A673 (cell line): ENCODE measurements around the gene SBF2. TPM values are rescaled to one million over a fixed set of nuclear protein-coding genes. Genes with fewer than 3 reads are reported as not detected.

Experiments used
- BruUV-seq: library from RNA; stranded (reverse); fragments of 400-500 nt; replicated peaks from 2 replicates; lab custom pipeline; 2021; lab: Mats Ljungman, UMichigan
- CTCF ChIA-PET: fragments of 300-600 bp; sonication (Branson Sonifier 250); formaldehyde crosslinking; loops from one replicate; lab custom pipeline; 2022; ENCODE audit warnings: antibody characterized with exemption; lab: Charles Lee
- POLR2A ChIA-PET: fragments of 300-600 bp; sonication (Branson Sonifier 250); formaldehyde crosslinking; loops from one replicate; lab custom pipeline; 2022; ENCODE audit warnings: antibody characterized with exemption; ENCODE audit not compliant: low non-redundant PET; lab: Charles Lee
- DNase-seq: peaks from one replicate; pipeline ENCODE4 v3.0.0-alpha.2; 2015; ENCODE audit warnings: low spot score
- H3K27ac ChIP-seq: fragments of 200-600 bp; sonication (generic); 2 replicates; pipeline ENCODE4 v1.5.1; 2016; ENCODE audit warnings: mixed run types, low read depth, mild to moderate bottlenecking, mixed read lengths, antibody characterized with exemption, low read length; ENCODE audit not compliant: poor library complexity, severe bottlenecking
- H3K27me3 ChIP-seq: fragments of 200-600 bp; sonication (generic); replicated peaks from 2 replicates; pipeline ENCODE4 v1.6.1; 2017; ENCODE audit warnings: mixed run types, low read depth, mild to moderate bottlenecking, mixed read lengths, antibody characterized with exemption, low read length; ENCODE audit not compliant: insufficient read depth, poor library complexity
- H3K36me3 ChIP-seq: fragments of 200-600 bp; sonication (generic); 2 replicates; pipeline ENCODE4 v1.6.1; 2016; ENCODE audit warnings: mixed run types, mild to moderate bottlenecking, mixed read lengths, antibody characterized with exemption, low read length; ENCODE audit not compliant: insufficient read depth, poor library complexity, severe bottlenecking
- H3K4me1 ChIP-seq: fragments of 200-600 bp; sonication (generic); 2 replicates; pipeline ENCODE4 v1.6.1; 2017; ENCODE audit warnings: mixed run types, mild to moderate bottlenecking, mixed read lengths, antibody characterized with exemption, low read length; ENCODE audit not compliant: insufficient read depth, poor library complexity, severe bottlenecking
- H3K4me3 ChIP-seq: fragments of 200-600 bp; sonication (generic); 2 replicates; pipeline ENCODE4 v1.5.1; 2016; ENCODE audit warnings: low read depth, mixed run types, mild to moderate bottlenecking, mixed read lengths, low read length; ENCODE audit not compliant: poor library complexity, severe bottlenecking
- H3K9me3 ChIP-seq: fragments of 200-600 bp; sonication (generic); 2 replicates; pipeline ENCODE4 v1.6.1; 2016; ENCODE audit warnings: mixed run types, low read depth, mild to moderate bottlenecking, mixed read lengths, antibody characterized with exemption, low read length; ENCODE audit not compliant: poor library complexity, severe bottlenecking
- EZH2 ChIP-seq: fragments of 200-600 bp; sonication (generic); IDR thresholded peaks from 2 replicates; pipeline ENCODE4 v1.6.1; 2017; ENCODE audit warnings: borderline replicate concordance, low read depth, mild to moderate bottlenecking, mixed read lengths, antibody characterized with exemption, low read length; ENCODE audit not compliant: poor library complexity, severe bottlenecking
- intact Hi-C: fragments of 100-400 bp; cut with micrococcal nuclease; formaldehyde crosslinking; loops from one replicate; pipeline ENCODE4 v1.10.0; 2022; ENCODE audit not compliant: unreplicated experiment
- total RNA-seq: library from RNA; stranded (reverse); gene quantifications from 2 replicates; pipeline ENCODE4 v1.2.3, GENCODE V29; 2021
- TF ChIP-seq, protein P1 (sequence below): fragments of 300-800, 200-600 bp; sonication (generic); conservative IDR thresholded peaks from 2 replicates; pipeline ENCODE4 v1.5.1; 2017; ENCODE audit warnings: low read depth, mild to moderate bottlenecking, antibody characterized with exemption, low read length, moderate library complexity, mixed read lengths

SBF2 gene
- total RNA-seq, 1 experiment from 2014 or later = 31.8 TPM

DNA sequence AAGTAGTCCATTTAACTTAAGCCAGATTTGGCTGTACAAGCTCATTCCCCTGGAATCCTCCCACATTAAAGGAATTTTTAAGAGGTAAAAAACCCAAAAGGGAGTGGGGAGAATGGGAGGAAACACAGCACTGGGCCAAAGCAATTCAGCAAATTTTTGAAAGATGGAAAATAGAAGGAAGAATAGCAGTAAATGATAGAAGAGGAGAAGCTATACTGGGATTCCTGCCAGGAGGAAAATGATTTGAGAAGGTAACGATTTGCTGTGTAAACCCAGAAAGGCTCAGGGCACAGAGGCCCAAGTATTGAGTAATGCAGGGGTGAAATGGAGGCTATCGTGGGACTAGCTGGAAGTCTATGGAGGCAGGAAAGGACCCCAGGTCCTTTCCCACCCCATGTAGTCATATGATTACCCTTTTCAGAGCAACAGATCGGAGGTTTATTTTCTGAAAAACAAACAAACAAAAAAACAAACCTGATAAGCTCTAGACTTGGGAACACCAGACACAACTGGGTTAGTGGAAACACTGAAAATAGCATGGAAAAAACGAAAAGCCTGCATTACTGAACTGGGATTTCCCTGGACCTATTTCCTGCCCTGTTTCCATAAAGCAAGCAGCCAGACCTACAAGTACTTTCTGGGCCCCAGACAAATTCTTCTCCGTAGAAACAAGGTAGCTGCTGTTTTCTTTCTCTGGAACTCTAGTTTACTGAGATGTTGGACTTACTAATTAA lies 490.2 kb downstream of the SBF2 start:
- no peak overlapping the region for H3K4me3 ChIP-seq
- BruUV-seq = no TSS peak
- peaks cover 23% of the 10 kb centered on the region for H3K4me1 ChIP-seq
- no peaks in the 10 kb centered on the region for H3K27me3 ChIP-seq
- TF ChIP-seq, protein P1, sequence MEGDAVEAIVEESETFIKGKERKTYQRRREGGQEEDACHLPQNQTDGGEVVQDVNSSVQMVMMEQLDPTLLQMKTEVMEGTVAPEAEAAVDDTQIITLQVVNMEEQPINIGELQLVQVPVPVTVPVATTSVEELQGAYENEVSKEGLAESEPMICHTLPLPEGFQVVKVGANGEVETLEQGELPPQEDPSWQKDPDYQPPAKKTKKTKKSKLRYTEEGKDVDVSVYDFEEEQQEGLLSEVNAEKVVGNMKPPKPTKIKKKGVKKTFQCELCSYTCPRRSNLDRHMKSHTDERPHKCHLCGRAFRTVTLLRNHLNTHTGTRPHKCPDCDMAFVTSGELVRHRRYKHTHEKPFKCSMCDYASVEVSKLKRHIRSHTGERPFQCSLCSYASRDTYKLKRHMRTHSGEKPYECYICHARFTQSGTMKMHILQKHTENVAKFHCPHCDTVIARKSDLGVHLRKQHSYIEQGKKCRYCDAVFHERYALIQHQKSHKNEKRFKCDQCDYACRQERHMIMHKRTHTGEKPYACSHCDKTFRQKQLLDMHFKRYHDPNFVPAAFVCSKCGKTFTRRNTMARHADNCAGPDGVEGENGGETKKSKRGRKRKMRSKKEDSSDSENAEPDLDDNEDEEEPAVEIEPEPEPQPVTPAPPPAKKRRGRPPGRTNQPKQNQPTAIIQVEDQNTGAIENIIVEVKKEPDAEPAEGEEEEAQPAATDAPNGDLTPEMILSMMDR = no peak
- TF ChIP-seq EZH2 = no peak
- no peak for DNase-seq
- CTCF ChIA-PET = no interaction called here
- H3K36me3 ChIP-seq = no peaks in the 10 kb centered on the region
- H3K9me3 ChIP-seq = no peaks in the 10 kb centered on the region
- intact Hi-C loops = no loop called here
- POLR2A ChIA-PET = no interaction called here
- H3K27ac ChIP-seq = peak overlapping the region; percentile 89

GRCh38 chr11:9802291-9802861 lies 491.6 kb downstream of the SBF2 start:
- intact Hi-C loops = no loop called here
- POLR2A ChIA-PET = no interaction called here
- DNase-seq = peak; percentile 20
- Histone ChIP-seq H3K4me3 (no peak overlapping the region), H3K36me3 (no peaks in the 10 kb centered on the region), H3K27ac (peak overlapping the region; percentile 89), H3K27me3 (no peaks in the 10 kb centered on the region), H3K9me3 (no peaks in the 10 kb centered on the region), H3K4me1 (peaks cover 23% of the 10 kb centered on the region)
- BruUV-seq = no TSS peak
- TF ChIP-seq, protein P1 = no peak
- no peak for TF ChIP-seq EZH2
- CTCF ChIA-PET = no interaction called here

DNA sequence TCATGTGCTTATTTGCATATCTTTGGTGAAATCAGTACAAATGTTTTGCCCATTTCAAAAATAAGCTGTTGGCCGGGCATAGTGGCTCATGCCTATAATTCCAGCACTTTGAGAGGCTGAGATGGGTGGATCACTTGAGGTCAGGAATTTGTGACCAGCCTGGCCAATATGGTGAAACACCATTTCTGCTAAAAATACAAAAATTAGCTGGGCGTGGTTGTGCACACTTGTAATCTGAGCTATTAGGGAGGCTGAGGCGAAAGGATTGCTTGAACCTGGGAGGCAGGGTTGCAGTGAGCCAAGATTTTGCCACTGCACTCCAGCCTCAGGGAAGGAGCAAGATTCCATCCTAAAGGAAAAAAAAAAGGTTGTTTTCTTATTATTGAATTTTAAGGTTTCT lies 494.1 kb downstream of the SBF2 start:
- no peaks in the 10 kb centered on the region for H3K27me3 ChIP-seq
- H3K36me3 ChIP-seq = no peaks in the 10 kb centered on the region
- H3K27ac ChIP-seq = no peak overlapping the region
- BruUV-seq = no TSS peak
- H3K9me3 ChIP-seq = no peaks in the 10 kb centered on the region
- CTCF ChIA-PET = no interaction called here
- H3K4me1 ChIP-seq = peaks cover 23% of the 10 kb centered on the region
- DNase-seq = no peak
- H3K4me3 ChIP-seq = no peak overlapping the region
- POLR2A ChIA-PET = no interaction called here
- TF ChIP-seq EZH2 = no peak
- TF ChIP-seq, protein P1 = no peak
- intact Hi-C loops = no loop called here
